GM21723 (cell line): ENCODE data around the gene TADA2A.

Experiments
- ATAC-seq: cut with Tn5 transposase; IDR thresholded peaks from one replicate; pipeline ENCODE4 v1.9.1; 2021; ENCODE audit warnings: mild to moderate bottlenecking, moderate library complexity; ENCODE audit not compliant: unreplicated experiment

Gene TADA2A

GRCh38 chr17:37521821-37522220, 115.1 kb downstream of the TADA2A start:
- ATAC-seq: no peak

GRCh38 chr17:37523715-37524219, 117.1 kb downstream of the TADA2A start:
- no peak for ATAC-seq

- ATAC-seq: no peak
These were observed 120.7 kb downstream of the TADA2A start for GRCh38 chr17:37527249-37527851.
